H9 (cell line): ENCODE data around the gene ENOX1. TPM values are rescaled to one million over a fixed set of nuclear protein-coding genes. Genes with fewer than 3 reads are reported as not detected.
A peak's percentile ranks its signal among the peaks of the same experiment; 100 is the strongest.

Experiments
- DNase-seq: peaks from one replicate; pipeline ENCODE4 v3.0.0-alpha.2; 2017
- H2AFZ ChIP-seq: one replicate; pipeline ENCODE4 v1.6.1; 2013; ENCODE audit warnings: mild to moderate bottlenecking, low read length, control low read depth, moderate library complexity
- H2AK5ac ChIP-seq: 2 replicates; pipeline ENCODE4 v1.6.1; 2013; ENCODE audit warnings: low read length, control low read depth, mixed read lengths; ENCODE audit not compliant: insufficient read length
- H2BK120ac ChIP-seq: one replicate; pipeline ENCODE4 v1.6.1; 2013; ENCODE audit warnings: low read depth, mild to moderate bottlenecking, low read length, control low read depth, inconsistent platforms; ENCODE audit not compliant: poor library complexity, severe bottlenecking
- H2BK12ac ChIP-seq: 2 replicates; pipeline ENCODE4 v1.6.1; 2013; ENCODE audit warnings: low read length, control low read depth, mixed read lengths, low read depth; ENCODE audit not compliant: insufficient read length
- H2BK15ac ChIP-seq: 2 replicates; pipeline ENCODE4 v1.6.1; 2013; ENCODE audit warnings: low read depth, low read length, control low read depth
- H2BK20ac ChIP-seq: one replicate; pipeline ENCODE4 v1.6.1; 2013; ENCODE audit warnings: low read depth, mild to moderate bottlenecking, low read length, control low read depth, inconsistent platforms; ENCODE audit not compliant: poor library complexity, severe bottlenecking
- H2BK5ac ChIP-seq: 2 replicates; pipeline ENCODE4 v1.6.1; 2013; ENCODE audit warnings: low read length, control low read depth, mixed read lengths; ENCODE audit not compliant: insufficient read length
- H3K14ac ChIP-seq: 2 replicates; pipeline ENCODE4 v1.6.1; 2013; ENCODE audit warnings: low read length, control low read depth; ENCODE audit not compliant: insufficient read depth
- H3K18ac ChIP-seq: 2 replicates; pipeline ENCODE4 v1.6.1; 2013; ENCODE audit warnings: low read depth, mild to moderate bottlenecking, mixed read lengths, low read length, control low read depth; ENCODE audit not compliant: insufficient read length
- H3K23ac ChIP-seq: 2 replicates; pipeline ENCODE4 v1.6.1; 2013; ENCODE audit warnings: low read length, control low read depth, mixed read lengths, low read depth; ENCODE audit not compliant: insufficient read length
- H3K23me2 ChIP-seq: 2 replicates; pipeline ENCODE4 v1.6.1; 2013; ENCODE audit warnings: low read depth, mild to moderate bottlenecking, mixed read lengths, low read length, control low read depth; ENCODE audit not compliant: insufficient read length, poor library complexity, severe bottlenecking
- H3K27ac ChIP-seq: 2 replicates; pipeline ENCODE4 v1.5.1; 2013; ENCODE audit warnings: low read length, control low read depth, mixed read lengths, low read depth; ENCODE audit not compliant: insufficient read length
- H3K27me3 ChIP-seq: 2 replicates; pipeline ENCODE4 v1.6.1; 2013; ENCODE audit warnings: low read length, control low read depth, inconsistent platforms; ENCODE audit not compliant: insufficient read depth
- H3K4ac ChIP-seq: 2 replicates; pipeline ENCODE4 v1.6.1; 2013; ENCODE audit warnings: low read depth, mild to moderate bottlenecking, control low read depth, inconsistent platforms, low read length, moderate library complexity
- H3K4me1 ChIP-seq: 2 replicates; pipeline ENCODE4 v1.6.1; 2013; ENCODE audit warnings: low read length, control low read depth, inconsistent platforms; ENCODE audit not compliant: insufficient read depth
- H3K4me2 ChIP-seq: 2 replicates; pipeline ENCODE4 v1.6.1; 2013; ENCODE audit warnings: low read length, control low read depth, mixed read lengths; ENCODE audit not compliant: insufficient read length, insufficient read depth
- H3K56ac ChIP-seq: 2 replicates; pipeline ENCODE4 v1.6.1; 2013; ENCODE audit warnings: low read depth, mild to moderate bottlenecking, mixed read lengths, low read length, control low read depth; ENCODE audit not compliant: insufficient read length
- H3K79me1 ChIP-seq: 2 replicates; pipeline ENCODE4 v1.6.1; 2013; ENCODE audit warnings: low read depth, mild to moderate bottlenecking, moderate library complexity, low read length, control low read depth, inconsistent platforms; ENCODE audit not compliant: insufficient read depth, poor library complexity, severe bottlenecking
- H3K79me2 ChIP-seq: 2 replicates; pipeline ENCODE4 v1.6.1; 2013; ENCODE audit warnings: low read length, control low read depth, inconsistent platforms; ENCODE audit not compliant: insufficient read depth
- H3K9ac ChIP-seq: 2 replicates; pipeline ENCODE4 v1.6.1; 2013; ENCODE audit warnings: low read length, control low read depth, mixed read lengths; ENCODE audit not compliant: insufficient read length; ENCODE audit errors: extremely low read depth
- H3K9me3 ChIP-seq: one replicate; pipeline ENCODE4 v1.6.1; 2013; ENCODE audit warnings: low read depth, low read length, inconsistent platforms; ENCODE audit not compliant: control insufficient read depth
- H3T11ph ChIP-seq: one replicate; pipeline ENCODE4 v1.6.1; 2013; ENCODE audit warnings: mild to moderate bottlenecking, low read length, control low read depth, inconsistent platforms
- H4K20me1 ChIP-seq: one replicate; pipeline ENCODE4 v1.6.1; 2013; ENCODE audit not compliant: control insufficient read depth, insufficient read length, insufficient read depth
- H4K5ac ChIP-seq: 2 replicates; pipeline ENCODE4 v1.6.1; 2013; ENCODE audit warnings: low read depth, mild to moderate bottlenecking, mixed read lengths, low read length, control low read depth; ENCODE audit not compliant: insufficient read length
- H4K8ac ChIP-seq: replicated peaks from 2 replicates; pipeline ENCODE4 v1.6.1; 2013; ENCODE audit warnings: low read length, control low read depth, mixed read lengths, low read depth; ENCODE audit not compliant: insufficient read length
- H4K91ac ChIP-seq: 2 replicates; pipeline ENCODE4 v1.6.1; 2013; ENCODE audit warnings: low read depth, mild to moderate bottlenecking, moderate library complexity, mixed read lengths, low read length, control low read depth; ENCODE audit not compliant: insufficient read length
- H3K27ac Mint-ChIP-seq, 3 experiments: 2 replicates in 2 of 3; 3 replicates in 1 of 3; pipeline ENCODE4 v1.8.0; 2020 to 2021; ENCODE audit warnings: mixed read lengths in 3 of 3, mild to moderate bottlenecking in 1 of 3, moderate library complexity in 1 of 3
- H3K27me3 Mint-ChIP-seq: 2 replicates; pipeline ENCODE4 v1.8.0; 2021; ENCODE audit warnings: low read depth, mild to moderate bottlenecking, moderate library complexity, mixed read lengths
- H3K36me3 Mint-ChIP-seq, 3 experiments: 2 replicates in 2 of 3; 3 replicates in 1 of 3; pipeline ENCODE4 v1.8.0; 2020 to 2021; ENCODE audit warnings: low read depth in 3 of 3, mixed read lengths in 3 of 3; ENCODE audit not compliant: insufficient read depth in 1 of 3
- H3K4me1 Mint-ChIP-seq, 2 experiments: 2 replicates each; pipeline ENCODE4 v1.8.0; 2020; ENCODE audit warnings: mixed read lengths in 2 of 2
- H3K4me3 Mint-ChIP-seq, 2 experiments: 2 replicates in 1 of 2; 3 replicates in 1 of 2; pipeline ENCODE4 v1.8.0; 2020 to 2021; ENCODE audit warnings: mild to moderate bottlenecking in 2 of 2, mixed read lengths in 2 of 2, moderate library complexity in 1 of 2
- H3K9me3 Mint-ChIP-seq, 2 experiments: 2 replicates in 1 of 2; 3 replicates in 1 of 2; pipeline ENCODE4 v1.8.0; 2020; ENCODE audit warnings: mild to moderate bottlenecking in 2 of 2, mixed read lengths in 2 of 2, moderate library complexity in 1 of 2
- WGBS: extraction: QIAGEN DNeasy Blood & Tissue Kit; methylation state at CpG from one replicate; pipeline ENCODE4 v1.1.7; 2013; ENCODE audit warnings: missing lambda C conversion rate, low lambda C conversion rate, mixed read lengths; ENCODE audit not compliant: insufficient read length; ENCODE audit errors: extremely low coverage; 5-methylcytosine and 5-hydroxymethylcytosine counted together
- total RNA-seq: library from RNA; stranded (reverse); gene quantifications from 2 replicates; pipeline ENCODE4 v1.2.1, GENCODE V29; 2021
- TF ChIP-seq, protein P1 (sequence below): fragments of 200-600 bp; sonication (generic); conservative IDR thresholded peaks from 3 replicates; pipeline ENCODE4 v1.8.0; 2021; ENCODE audit warnings: antibody characterized with exemption, mild to moderate bottlenecking

Gene ENOX1
- total RNA-seq, 1 experiment from 2014 or later: 0.24 TPM

DNA sequence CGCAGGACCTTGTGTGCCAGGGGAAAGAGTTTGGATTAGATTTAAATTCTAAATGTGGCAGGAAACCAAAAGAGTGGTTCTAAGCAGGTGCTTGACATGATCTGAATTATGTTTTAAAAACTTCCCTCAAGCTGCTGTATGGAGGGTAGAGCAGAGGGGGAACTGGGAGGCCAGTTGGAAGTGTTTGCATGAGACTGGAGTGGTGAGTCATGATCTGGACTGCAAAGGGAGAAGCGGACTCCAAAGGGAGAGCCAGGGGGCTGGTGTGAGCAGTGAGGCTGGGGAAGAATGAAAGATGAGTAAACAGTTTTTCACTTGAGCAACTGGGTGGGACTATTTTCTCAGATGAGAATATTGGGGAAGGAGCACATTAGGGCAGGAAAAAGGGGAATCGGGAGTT, 557.3 kb downstream of the ENOX1 start:
- Histone ChIP-seq H3K56ac (no peak overlapping the region), H3K9ac (no peak overlapping the region), H3K79me1 (no peaks in the 10 kb centered on the region), H3K9me3 (no peaks in the 10 kb centered on the region), H3K14ac (no peak overlapping the region), H3K27me3 (no peaks in the 10 kb centered on the region), H3K18ac (no peak overlapping the region), H3T11ph (no peak overlapping the region), H2AFZ (no peak overlapping the region), H2BK12ac (no peak overlapping the region), H4K5ac (no peak overlapping the region), H3K4me2 (no peak overlapping the region), H3K23me2 (no peaks in the 10 kb centered on the region), H3K23ac (no peak overlapping the region), H2AK5ac (no peak overlapping the region), H3K27ac (no peak overlapping the region), H4K8ac (no peak overlapping the region), H2BK120ac (no peak overlapping the region), H3K4me1 (no peaks in the 10 kb centered on the region), H2BK5ac (no peak overlapping the region), H2BK20ac (no peak overlapping the region), H3K79me2 (no peaks in the 10 kb centered on the region), H4K20me1 (no peaks in the 10 kb centered on the region), H3K4ac (no peak overlapping the region), H4K91ac (no peak overlapping the region), H2BK15ac (no peak overlapping the region)
- Mint-ChIP-seq H3K36me3 (no peaks in the 10 kb centered on the region), H3K4me1 (peaks cover 2 to 5% of the 10 kb centered on the region in 2 experiments; a peak in 2 of 4 replicates), H3K27ac (peak overlapping the region in 1 of 3 experiments; percentile 61; a peak in 1 of 7 replicates), H3K4me3 (no peak overlapping the region), H3K9me3 (no peaks in the 10 kb centered on the region), H3K27me3 (no peaks in the 10 kb centered on the region)
- no CpG with 5 or more reads among the region's 3 CpGs for WGBS
- no peak for DNase-seq
- TF ChIP-seq, protein P1, sequence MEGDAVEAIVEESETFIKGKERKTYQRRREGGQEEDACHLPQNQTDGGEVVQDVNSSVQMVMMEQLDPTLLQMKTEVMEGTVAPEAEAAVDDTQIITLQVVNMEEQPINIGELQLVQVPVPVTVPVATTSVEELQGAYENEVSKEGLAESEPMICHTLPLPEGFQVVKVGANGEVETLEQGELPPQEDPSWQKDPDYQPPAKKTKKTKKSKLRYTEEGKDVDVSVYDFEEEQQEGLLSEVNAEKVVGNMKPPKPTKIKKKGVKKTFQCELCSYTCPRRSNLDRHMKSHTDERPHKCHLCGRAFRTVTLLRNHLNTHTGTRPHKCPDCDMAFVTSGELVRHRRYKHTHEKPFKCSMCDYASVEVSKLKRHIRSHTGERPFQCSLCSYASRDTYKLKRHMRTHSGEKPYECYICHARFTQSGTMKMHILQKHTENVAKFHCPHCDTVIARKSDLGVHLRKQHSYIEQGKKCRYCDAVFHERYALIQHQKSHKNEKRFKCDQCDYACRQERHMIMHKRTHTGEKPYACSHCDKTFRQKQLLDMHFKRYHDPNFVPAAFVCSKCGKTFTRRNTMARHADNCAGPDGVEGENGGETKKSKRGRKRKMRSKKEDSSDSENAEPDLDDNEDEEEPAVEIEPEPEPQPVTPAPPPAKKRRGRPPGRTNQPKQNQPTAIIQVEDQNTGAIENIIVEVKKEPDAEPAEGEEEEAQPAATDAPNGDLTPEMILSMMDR: no peak
